Endothelial cell of umbilical vein (primary cell): ENCODE measurements around the gene PTGFRN. TPM values are rescaled to one million over a fixed set of nuclear protein-coding genes. Genes with fewer than 3 reads are reported as not detected.

Experiments used
- BruUV-seq: library from RNA; stranded (reverse); fragments of 400-500 nt; replicated peaks from 2 replicates; lab custom pipeline; 2021; lab: Mats Ljungman, UMichigan
- CTCF ChIA-PET: fragments of 300-600, 350-600 bp; sonication (Branson Sonifier 250); formaldehyde crosslinking; loops from one replicate; lab custom pipeline; 2021; ENCODE audit warnings: antibody characterized with exemption, inconsistent platforms; lab: Charles Lee
- POLR2A ChIA-PET: fragments of 300-600, 350-600 bp; sonication (Branson Sonifier 250); formaldehyde crosslinking; loops from one replicate; lab custom pipeline; 2021; ENCODE audit warnings: antibody characterized with exemption, inconsistent platforms; lab: Charles Lee
- DNase-seq: peaks from one replicate; pipeline ENCODE4 v3.0.0-alpha.2; 2011; ENCODE audit warnings: low read depth, low spot score
- FAIRE-seq: peaks from 2 replicates; lab custom pipeline; 2011; peaks lifted over from hg19 to GRCh38; lab: Jason Lieb, UNC
- H2AFZ ChIP-seq: 2 replicates; pipeline ENCODE4 v1.6.0; 2012; ENCODE audit warnings: low read depth, low read length, control low read depth, inconsistent platforms
- H3K27ac ChIP-seq: 2 replicates; pipeline ENCODE4 v1.5.1; 2011; ENCODE audit warnings: low read depth, mild to moderate bottlenecking, control low read depth, low read length, moderate library complexity; ENCODE audit not compliant: insufficient read depth
- H3K27me3 ChIP-seq, 2 experiments: 2 replicates each; pipeline versions ENCODE4 v1.6.0 to v1.6.1; 2011; ENCODE audit warnings: low read length in 2 of 2, mixed read lengths in 1 of 2; ENCODE audit not compliant: control insufficient read depth in 2 of 2, insufficient read depth in 2 of 2
- H3K36me3 ChIP-seq, 2 experiments: 2 replicates in 1 of 2; 3 replicates in 1 of 2; pipeline ENCODE4 v1.5.1; 2011; ENCODE audit warnings: low read length in 2 of 2, mild to moderate bottlenecking in 1 of 2, moderate library complexity in 1 of 2; ENCODE audit not compliant: control insufficient read depth in 2 of 2, insufficient read depth in 2 of 2; ENCODE audit errors: extremely low read depth in 1 of 2
- H3K4me1 ChIP-seq: 3 replicates; pipeline ENCODE4 v1.5.1; 2011; ENCODE audit warnings: mild to moderate bottlenecking, low read length; ENCODE audit not compliant: control insufficient read depth, insufficient read depth; ENCODE audit errors: extremely low read depth
- H3K4me2 ChIP-seq: 2 replicates; pipeline ENCODE4 v1.6.1; 2011; ENCODE audit warnings: low read length, control low read depth, mixed read lengths; ENCODE audit not compliant: insufficient read depth
- H3K4me3 ChIP-seq, 3 experiments: fragments of 200-600 bp in 1 of 3; sonication (generic), shearing (Covaris generic) in 1 of 3; replicated peaks in 1 of 3; 2 replicates each; pipeline ENCODE4 v1.5.1; 2011 to 2016; ENCODE audit warnings: control low read depth in 3 of 3, low read length in 3 of 3, mild to moderate bottlenecking in 2 of 3, inconsistent platforms in 1 of 3, low read depth in 1 of 3, moderate library complexity in 1 of 3; ENCODE audit not compliant: insufficient read depth in 1 of 3
- H3K79me2 ChIP-seq: 2 replicates; pipeline ENCODE4 v1.6.0; 2012; ENCODE audit warnings: low read length, inconsistent platforms; ENCODE audit not compliant: control insufficient read depth, insufficient read depth
- H3K9ac ChIP-seq: replicated peaks from 2 replicates; pipeline ENCODE3; 2011; ENCODE audit warnings: low read length, control low read depth; ENCODE audit not compliant: insufficient read depth; ENCODE audit errors: extremely low read depth
- H3K9me1 ChIP-seq: replicated peaks from 3 replicates; pipeline ENCODE4 v1.6.0; 2011; ENCODE audit warnings: mild to moderate bottlenecking, low read length; ENCODE audit not compliant: control insufficient read depth, insufficient read depth; ENCODE audit errors: extremely low read depth
- H3K9me3 ChIP-seq: replicated peaks from 2 replicates; pipeline ENCODE4 v1.5.1; 2012; ENCODE audit warnings: low read length, inconsistent platforms; ENCODE audit not compliant: control insufficient read depth, insufficient read depth
- H4K20me1 ChIP-seq: replicated peaks from 2 replicates; pipeline ENCODE3; 2011; ENCODE audit warnings: mild to moderate bottlenecking, low read length; ENCODE audit not compliant: control insufficient read depth, insufficient read depth; ENCODE audit errors: extremely low read depth
- EZH2 ChIP-seq: IDR thresholded peaks from 2 replicates; pipeline ENCODE4 v1.6.1; 2012; ENCODE audit warnings: borderline replicate concordance, low read depth, mild to moderate bottlenecking, moderate library complexity, low read length, inconsistent platforms; ENCODE audit not compliant: severe bottlenecking
- FOS ChIP-seq: IDR thresholded peaks from 2 replicates; pipeline ENCODE4 v1.6.1; 2011; ENCODE audit warnings: mild to moderate bottlenecking, low read length, moderate library complexity, borderline replicate concordance; ENCODE audit not compliant: insufficient read depth
- GATA2 ChIP-seq: IDR thresholded peaks from 2 replicates; pipeline ENCODE4 v1.7.0; 2011; ENCODE audit warnings: low read depth, mild to moderate bottlenecking, moderate library complexity, mixed read lengths, low read length; ENCODE audit not compliant: insufficient read length, insufficient read depth
- JUN ChIP-seq: IDR thresholded peaks from 2 replicates; pipeline ENCODE4 v1.6.1; 2011; ENCODE audit warnings: borderline replicate concordance, low read depth; ENCODE audit not compliant: insufficient read length, insufficient read depth
- MYC ChIP-seq: IDR thresholded peaks from one replicate; pipeline ENCODE4 v1.6.1; 2011; ENCODE audit warnings: mild to moderate bottlenecking, low read depth, low read length
- POLR2A ChIP-seq: IDR thresholded peaks from 2 replicates; pipeline ENCODE4 v1.6.1; 2012; ENCODE audit warnings: low read depth, mild to moderate bottlenecking, control low read depth, low read length
- POLR2AphosphoS5 ChIP-seq: IDR thresholded peaks from 2 replicates; pipeline ENCODE4 v1.6.1; 2012; ENCODE audit warnings: low read depth, mild to moderate bottlenecking, control low read depth, low read length, moderate library complexity; ENCODE audit not compliant: insufficient read depth
- dilution Hi-C: fragments of 300-500 bp; cut with MboI; formaldehyde crosslinking; loops from one replicate; pipeline ENCODE4 v1.15.0; 2019; ENCODE audit warnings: low sequenced_read_pairs; ENCODE audit not compliant: extremely low pct_ligation_motif_present
- intact Hi-C: fragments of 100-400 bp; cut with micrococcal nuclease; formaldehyde crosslinking; loops from one replicate; pipeline ENCODE4 v1.10.0; 2022
- polyA plus RNA-seq, 4 experiments: library from polyadenylated mRNA; depleted of rRNA in 3 of 4; stranded (reverse) in 3 of 4; unstranded in 1 of 4; fragments of >200 nt; gene quantifications; 2 replicates each; pipeline versions ENCODE4 v1.2.1 to v1.2.3, GENCODE V29; 2011 to 2012; ENCODE audit warnings: missing spikeins in 1 of 4
- total RNA-seq: library from RNA; stranded (reverse); gene quantifications from 2 replicates; pipeline ENCODE4 v1.2.3, GENCODE V29; 2021
- TF ChIP-seq, protein P1 (sequence below): IDR thresholded peaks from 2 replicates; pipeline ENCODE4 v1.6.1; 2011; ENCODE audit not compliant: insufficient read depth, insufficient read length
- TF ChIP-seq, protein P2 (sequence below), 2 donors: IDR thresholded peaks; 1 replicate in 1 of 2; 2 replicates in 1 of 2; pipeline ENCODE4 v1.5.1; 2011; ENCODE audit warnings: low read length in 2 of 2, mild to moderate bottlenecking in 2 of 2, moderate library complexity in 2 of 2, control low read depth in 1 of 2, inconsistent platforms in 1 of 2, low read depth in 1 of 2; ENCODE audit not compliant: insufficient read depth in 1 of 2; ENCODE audit errors: extremely low read depth in 1 of 2

PTGFRN gene
- total and polyA plus RNA-seq, 2 donors (not counting 3 experiments of a cell fraction or from before 2014, with no cell fraction given): 39.6 to 60.7 TPM

DNA sequence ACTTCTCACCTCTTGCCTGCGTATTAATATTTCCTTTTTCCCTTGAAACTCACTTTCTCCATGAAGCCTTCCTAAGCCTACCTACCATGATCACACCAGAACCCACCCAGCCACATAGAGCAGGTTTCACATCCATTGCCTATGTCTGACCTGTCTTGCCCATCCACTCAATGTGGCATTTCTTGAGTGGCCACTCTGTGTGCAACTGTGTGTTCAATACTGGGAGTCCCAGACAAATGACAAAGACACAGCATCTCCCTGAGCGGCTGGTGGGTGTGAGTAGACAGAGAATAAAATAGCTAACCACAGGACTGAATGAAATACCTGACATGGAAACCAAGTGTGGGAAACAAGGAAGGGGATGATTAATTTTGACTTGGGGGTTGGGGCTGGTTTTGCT, 3.1 kb downstream of the PTGFRN start:
- FAIRE-seq: no peak
- POLR2A ChIA-PET: no interaction called here

DNA sequence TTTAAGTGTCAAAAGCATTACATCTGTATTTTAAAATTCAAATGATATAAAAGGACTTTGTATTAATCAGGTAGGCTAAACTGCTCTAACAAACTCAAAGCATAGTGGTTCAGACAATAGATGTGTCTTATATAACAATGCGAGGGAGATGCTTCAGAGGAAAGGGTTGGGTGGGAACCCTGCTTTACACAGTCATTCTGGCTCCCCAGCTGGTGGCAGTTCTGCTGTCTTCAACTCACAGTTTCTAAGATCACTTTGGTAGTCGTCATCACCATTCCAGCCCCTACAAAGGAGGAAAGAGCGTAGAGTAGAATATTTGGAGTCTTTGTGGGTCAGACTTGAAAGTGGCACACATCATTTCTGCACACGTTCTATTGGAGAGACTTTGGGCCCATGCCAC, 4.2 kb downstream of the PTGFRN start:
- Histone ChIP-seq H3K9me1 (no peaks in the 10 kb centered on the region), H3K4me3 (no peak overlapping the region), H3K4me1 (peaks cover 6% of the 10 kb centered on the region), H3K36me3 (no peaks in the 10 kb centered on the region), H3K27me3 (no peaks in the 10 kb centered on the region), H3K4me2 (no peak overlapping the region), H3K9ac (no peak overlapping the region), H4K20me1 (no peaks in the 10 kb centered on the region), H3K9me3 (no peaks in the 10 kb centered on the region), H2AFZ (no peak overlapping the region), H3K27ac (no peak overlapping the region), H3K79me2 (no peaks in the 10 kb centered on the region)
- ChIA-PET POLR2A (no interaction called here), CTCF (interaction anchor here (1.0 kb wide), 1 partner anchor 21 kb away, joined by 3 read pairs; no protein-coding TSS in a partner anchor)
- dilution Hi-C loops: no loop called here
- intact Hi-C loops: no loop called here
- DNase-seq (no peak), FAIRE-seq (no peak)
- no peak for TF ChIP-seq EZH2
- TF ChIP-seq FOS: no peak
- no peak for TF ChIP-seq POLR2A
- TF ChIP-seq, protein P1, sequence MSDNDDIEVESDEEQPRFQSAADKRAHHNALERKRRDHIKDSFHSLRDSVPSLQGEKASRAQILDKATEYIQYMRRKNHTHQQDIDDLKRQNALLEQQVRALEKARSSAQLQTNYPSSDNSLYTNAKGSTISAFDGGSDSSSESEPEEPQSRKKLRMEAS: no peak
- no peak for TF ChIP-seq MYC
- no peak for TF ChIP-seq JUN
- TF ChIP-seq, protein P2, sequence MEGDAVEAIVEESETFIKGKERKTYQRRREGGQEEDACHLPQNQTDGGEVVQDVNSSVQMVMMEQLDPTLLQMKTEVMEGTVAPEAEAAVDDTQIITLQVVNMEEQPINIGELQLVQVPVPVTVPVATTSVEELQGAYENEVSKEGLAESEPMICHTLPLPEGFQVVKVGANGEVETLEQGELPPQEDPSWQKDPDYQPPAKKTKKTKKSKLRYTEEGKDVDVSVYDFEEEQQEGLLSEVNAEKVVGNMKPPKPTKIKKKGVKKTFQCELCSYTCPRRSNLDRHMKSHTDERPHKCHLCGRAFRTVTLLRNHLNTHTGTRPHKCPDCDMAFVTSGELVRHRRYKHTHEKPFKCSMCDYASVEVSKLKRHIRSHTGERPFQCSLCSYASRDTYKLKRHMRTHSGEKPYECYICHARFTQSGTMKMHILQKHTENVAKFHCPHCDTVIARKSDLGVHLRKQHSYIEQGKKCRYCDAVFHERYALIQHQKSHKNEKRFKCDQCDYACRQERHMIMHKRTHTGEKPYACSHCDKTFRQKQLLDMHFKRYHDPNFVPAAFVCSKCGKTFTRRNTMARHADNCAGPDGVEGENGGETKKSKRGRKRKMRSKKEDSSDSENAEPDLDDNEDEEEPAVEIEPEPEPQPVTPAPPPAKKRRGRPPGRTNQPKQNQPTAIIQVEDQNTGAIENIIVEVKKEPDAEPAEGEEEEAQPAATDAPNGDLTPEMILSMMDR (IDR thresholded peaks at IDR 0.05; ENCODE audit: extremely low read depth in 1 of 2, insufficient read depth in 1 of 2, low read depth in 1 of 2, low read length in 2 of 2): no peak
- no peak for TF ChIP-seq POLR2AphosphoS5
- no peak for TF ChIP-seq GATA2
- BruUV-seq: no TSS peak

More for the DNA sequence above, 3.1 kb downstream of the PTGFRN start:
- no peaks in the 10 kb centered on the region for H3K9me3 ChIP-seq
- H3K4me2 ChIP-seq: no peak overlapping the region
- CTCF ChIA-PET: interaction anchor here (1.2 kb wide), 1 partner anchor 9 kb away, joined by 3 read pairs; no protein-coding TSS in a partner anchor
- intact Hi-C loops: no loop called here
- H4K20me1 ChIP-seq: no peaks in the 10 kb centered on the region
- no peak overlapping the region for H2AFZ ChIP-seq
- no peak for DNase-seq
- TF ChIP-seq GATA2: no peak
- no peak for TF ChIP-seq JUN
- TF ChIP-seq, protein P1: no peak
- H3K9me1 ChIP-seq: no peaks in the 10 kb centered on the region
- no peaks in the 10 kb centered on the region for H3K36me3 ChIP-seq
- dilution Hi-C loops: no loop called here
- H3K27me3 ChIP-seq: no peaks in the 10 kb centered on the region
- no peak overlapping the region for H3K27ac ChIP-seq
- H3K9ac ChIP-seq: no peak overlapping the region
- H3K79me2 ChIP-seq: no peaks in the 10 kb centered on the region
- no TSS peak for BruUV-seq
- no peak overlapping the region for H3K4me3 ChIP-seq
- peaks cover 6% of the 10 kb centered on the region for H3K4me1 ChIP-seq
